Measurements from ENCODE around the gene L3MBTL2. TPM values are rescaled to one million over a fixed set of nuclear protein-coding genes. Genes with fewer than 3 reads are reported as not detected.
A peak's percentile ranks its signal among the peaks of the same experiment; 100 is the strongest.

L3MBTL2 gene
- total RNA-seq, 1 experiment from 2014 or later = 33.6 TPM

- DNase-seq = no peak
- Histone ChIP-seq H3K79me2 (ENCODE audit: insufficient read depth, low read length) (no peaks in the 10 kb centered on the region), H3K23me2 (ENCODE audit: insufficient read length, low read depth, low read length, poor library complexity, severe bottlenecking) (no peaks in the 10 kb centered on the region), H3K23ac (ENCODE audit: insufficient read length, low read depth, low read length) (no peak overlapping the region), H3K79me1 (ENCODE audit: insufficient read depth, low read depth, low read length, poor library complexity, severe bottlenecking) (no peaks in the 10 kb centered on the region), H3K4me1 (ENCODE audit: insufficient read depth, low read length) (no peaks in the 10 kb centered on the region), H2BK15ac (ENCODE audit: low read depth, low read length) (no peak overlapping the region), H4K5ac (ENCODE audit: insufficient read length, low read depth, low read length) (no peak overlapping the region), H2BK5ac (ENCODE audit: insufficient read length, low read length) (no peak overlapping the region), H4K8ac (replicated peaks; ENCODE audit: insufficient read length, low read depth, low read length) (no peak overlapping the region), H2AFZ (ENCODE audit: low read length) (no peak overlapping the region), H3K27me3 (ENCODE audit: insufficient read depth, low read length) (no peaks in the 10 kb centered on the region), H3K14ac (ENCODE audit: insufficient read depth, low read length) (no peak overlapping the region), H3K18ac (ENCODE audit: insufficient read length, low read depth, low read length) (no peak overlapping the region), H4K20me1 (ENCODE audit: control insufficient read depth, insufficient read depth, insufficient read length) (no peaks in the 10 kb centered on the region), H2BK20ac (ENCODE audit: low read depth, low read length, poor library complexity, severe bottlenecking) (no peak overlapping the region), H3T11ph (ENCODE audit: low read length) (no peak overlapping the region), H3K9ac (ENCODE audit: extremely low read depth, insufficient read length, low read length) (no peak overlapping the region), H3K27ac (ENCODE audit: insufficient read length, low read depth, low read length) (no peak overlapping the region), H2AK5ac (ENCODE audit: insufficient read length, low read length) (no peak overlapping the region), H3K9me3 (ENCODE audit: control insufficient read depth, low read depth, low read length) (no peaks in the 10 kb centered on the region), H3K4me2 (ENCODE audit: insufficient read depth, insufficient read length, low read length) (no peak overlapping the region), H4K91ac (ENCODE audit: insufficient read length, low read depth, low read length) (no peak overlapping the region), H2BK120ac (ENCODE audit: low read depth, low read length, poor library complexity, severe bottlenecking) (no peak overlapping the region), H3K56ac (ENCODE audit: insufficient read length, low read depth, low read length) (no peak overlapping the region), H3K4ac (ENCODE audit: low read depth, low read length) (no peak overlapping the region), H2BK12ac (ENCODE audit: insufficient read length, low read depth, low read length) (no peak overlapping the region)
- WGBS (ENCODE audit: extremely low coverage, insufficient read length, low lambda C conversion rate) = no CpG with 5 or more reads among the region's 7 CpGs
- Mint-ChIP-seq H3K4me3 (no peak overlapping the region), H3K27ac (peak overlapping the region in 1 of 3 experiments; percentile 55; a peak in 3 of 7 replicates), H3K4me1 (peaks cover 6 to 17% of the 10 kb centered on the region in 2 experiments; a peak in 3 of 4 replicates), H3K36me3 (ENCODE audit: insufficient read depth in 1 of 3, low read depth in 3 of 3) (peaks cover 60 to 96% (median 83%) of the 10 kb centered on the region in 3 experiments), H3K9me3 (no peaks in the 10 kb centered on the region), H3K27me3 (ENCODE audit: low read depth) (no peaks in the 10 kb centered on the region)
- TF ChIP-seq, protein P1, sequence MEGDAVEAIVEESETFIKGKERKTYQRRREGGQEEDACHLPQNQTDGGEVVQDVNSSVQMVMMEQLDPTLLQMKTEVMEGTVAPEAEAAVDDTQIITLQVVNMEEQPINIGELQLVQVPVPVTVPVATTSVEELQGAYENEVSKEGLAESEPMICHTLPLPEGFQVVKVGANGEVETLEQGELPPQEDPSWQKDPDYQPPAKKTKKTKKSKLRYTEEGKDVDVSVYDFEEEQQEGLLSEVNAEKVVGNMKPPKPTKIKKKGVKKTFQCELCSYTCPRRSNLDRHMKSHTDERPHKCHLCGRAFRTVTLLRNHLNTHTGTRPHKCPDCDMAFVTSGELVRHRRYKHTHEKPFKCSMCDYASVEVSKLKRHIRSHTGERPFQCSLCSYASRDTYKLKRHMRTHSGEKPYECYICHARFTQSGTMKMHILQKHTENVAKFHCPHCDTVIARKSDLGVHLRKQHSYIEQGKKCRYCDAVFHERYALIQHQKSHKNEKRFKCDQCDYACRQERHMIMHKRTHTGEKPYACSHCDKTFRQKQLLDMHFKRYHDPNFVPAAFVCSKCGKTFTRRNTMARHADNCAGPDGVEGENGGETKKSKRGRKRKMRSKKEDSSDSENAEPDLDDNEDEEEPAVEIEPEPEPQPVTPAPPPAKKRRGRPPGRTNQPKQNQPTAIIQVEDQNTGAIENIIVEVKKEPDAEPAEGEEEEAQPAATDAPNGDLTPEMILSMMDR (conservative IDR thresholded peaks at IDR 0.05) = no peak
These were observed 49.1 kb downstream of the L3MBTL2 start for GRCh38 chr22:41254230-41254629.
